OCI-LY3 (cell line): ENCODE measurements around the gene NOP9.

ENCODE experiments used
- H2AFZ ChIP-seq: fragments of 200-600, 300-600 bp; shearing (Covaris generic); 2 replicates; pipeline ENCODE4 v1.6.0; 2014; ENCODE audit warnings: antibody characterized with exemption, low read depth, low read length
- H3K27ac ChIP-seq: fragments of 200-600, 300-600 bp; sonication (generic); 2 replicates; pipeline ENCODE4 v1.5.1; 2014; ENCODE audit warnings: mild to moderate bottlenecking, low read length, moderate library complexity, mixed read lengths
- H3K27me3 ChIP-seq: fragments of 200-600, 300-600 bp; sonication (generic); 2 replicates; pipeline ENCODE4 v1.6.1; 2014; ENCODE audit warnings: low read depth, low read length, mixed read lengths
- H3K36me3 ChIP-seq: fragments of 200-600, 300-600 bp; sonication (generic); replicated peaks from 2 replicates; pipeline ENCODE3; 2014; ENCODE audit warnings: low read depth, low read length, mixed read lengths
- H3K4me1 ChIP-seq: fragments of 300-600, 200-600 bp; sonication (generic); 2 replicates; pipeline ENCODE4 v1.6.1; 2014; ENCODE audit warnings: low read length, mixed read lengths
- H3K4me2 ChIP-seq: fragments of 200-600, 300-600 bp; sonication (generic); 2 replicates; pipeline ENCODE4 v1.6.1; 2014; ENCODE audit warnings: low read length, mixed read lengths
- H3K4me3 ChIP-seq: fragments of 300-600, 200-600 bp; sonication (generic); 2 replicates; pipeline ENCODE4 v1.5.1; 2014; ENCODE audit warnings: antibody characterized with exemption, mild to moderate bottlenecking, low read length, moderate library complexity
- H3K79me2 ChIP-seq: fragments of 300-600, 200-600 bp; shearing (Covaris generic); 2 replicates; pipeline ENCODE4 v1.6.1; 2014; ENCODE audit warnings: mild to moderate bottlenecking, low read length, mixed read lengths
- H3K9ac ChIP-seq: fragments of 300-600, 200-600 bp; shearing (Covaris generic); 2 replicates; pipeline ENCODE4 v1.6.0; 2014; ENCODE audit warnings: mild to moderate bottlenecking, low read length, moderate library complexity
- H3K9me3 ChIP-seq: fragments of 200-600, 300-600 bp; shearing (Covaris generic); 2 replicates; pipeline ENCODE4 v1.6.1; 2014; ENCODE audit warnings: low read length, mixed read lengths; ENCODE audit not compliant: insufficient read depth
- H4K20me1 ChIP-seq: fragments of 200-600, 300-600 bp; sonication (generic); 2 replicates; pipeline ENCODE4 v1.6.1; 2016; ENCODE audit warnings: low read length, mixed read lengths; ENCODE audit not compliant: insufficient read depth
- CTCF ChIP-seq: fragments of 200-600, 300-600 bp; sonication (generic); IDR thresholded peaks from 2 replicates; pipeline ENCODE4 v1.5.1; 2014; ENCODE audit warnings: antibody characterized with exemption, low read length, low read depth
- EZH2phosphoT487 ChIP-seq: fragments of 200-600 bp; shearing (Covaris generic); IDR thresholded peaks from 2 replicates; pipeline ENCODE4 v1.6.1; 2018; ENCODE audit warnings: antibody characterized with exemption, mixed run types, low read depth

NOP9 gene

GRCh38 chr14:24322672-24323071, 23.0 kb downstream of the NOP9 start:
- H3K27ac ChIP-seq, result no peak overlapping the region
- no peak overlapping the region for H3K4me2 ChIP-seq
- H3K4me3 ChIP-seq, result no peak overlapping the region
- no peak overlapping the region for H2AFZ ChIP-seq
- no peaks in the 10 kb centered on the region for H3K4me1 ChIP-seq
- peaks cover 11% of the 10 kb centered on the region for H3K27me3 ChIP-seq
- TF ChIP-seq EZH2phosphoT487 (no peak), CTCF (no peak)
- no peaks in the 10 kb centered on the region for H4K20me1 ChIP-seq
- no peaks in the 10 kb centered on the region for H3K79me2 ChIP-seq
- H3K9ac ChIP-seq, result no peak overlapping the region
- H3K9me3 ChIP-seq, result no peaks in the 10 kb centered on the region
- no peaks in the 10 kb centered on the region for H3K36me3 ChIP-seq

GRCh38 chr14:24323341-24323740, 23.7 kb downstream of the NOP9 start:
- no peaks in the 10 kb centered on the region for H3K9me3 ChIP-seq
- no peak overlapping the region for H3K27ac ChIP-seq
- no peak overlapping the region for H3K4me3 ChIP-seq
- no peaks in the 10 kb centered on the region for H4K20me1 ChIP-seq
- H3K27me3 ChIP-seq, result peaks cover 11% of the 10 kb centered on the region
- H3K9ac ChIP-seq, result no peak overlapping the region
- TF ChIP-seq EZH2phosphoT487, result no peak
- TF ChIP-seq CTCF, result no peak
- H3K4me2 ChIP-seq, result no peak overlapping the region
- no peaks in the 10 kb centered on the region for H3K36me3 ChIP-seq
- no peaks in the 10 kb centered on the region for H3K79me2 ChIP-seq
- no peaks in the 10 kb centered on the region for H3K4me1 ChIP-seq
- no peak overlapping the region for H2AFZ ChIP-seq

- no peaks in the 10 kb centered on the region for H3K79me2 ChIP-seq
- H3K9me3 ChIP-seq, result no peaks in the 10 kb centered on the region
- no peak overlapping the region for H3K9ac ChIP-seq
- H3K4me2 ChIP-seq, result no peak overlapping the region
- H3K4me3 ChIP-seq, result no peak overlapping the region
- H3K27me3 ChIP-seq, result peaks cover 11% of the 10 kb centered on the region
- H2AFZ ChIP-seq, result no peak overlapping the region
- H3K36me3 ChIP-seq, result no peaks in the 10 kb centered on the region
- H3K4me1 ChIP-seq, result no peaks in the 10 kb centered on the region
- no peak overlapping the region for H3K27ac ChIP-seq
- TF ChIP-seq EZH2phosphoT487 (no peak), CTCF (no peak)
- H4K20me1 ChIP-seq, result no peaks in the 10 kb centered on the region
Observed at GRCh38 chr14:24324024-24324423, 24.4 kb downstream of the NOP9 start.

GRCh38 chr14:24325041-24325530, 25.4 kb downstream of the NOP9 start:
- TF ChIP-seq EZH2phosphoT487, result no peak
- TF ChIP-seq CTCF, result no peak
- Histone ChIP-seq H3K27me3 (peaks cover 5% of the 10 kb centered on the region), H3K4me2 (no peak overlapping the region), H3K79me2 (no peaks in the 10 kb centered on the region), H4K20me1 (no peaks in the 10 kb centered on the region), H3K36me3 (no peaks in the 10 kb centered on the region), H3K4me3 (no peak overlapping the region), H3K9ac (no peak overlapping the region), H3K9me3 (no peaks in the 10 kb centered on the region), H3K27ac (no peak overlapping the region), H2AFZ (no peak overlapping the region), H3K4me1 (no peaks in the 10 kb centered on the region)
